Stimulated activated CD8-positive, alpha-beta memory T cell treated with anti-CD3 and anti-CD28 coated beads, Interleukin-2, amount 100 ng/mL, for 48 hours (primary cell): ENCODE results near the gene ITGB1.

ENCODE experiments used
- DNase-seq, 2 donors: peaks; one replicate each; pipeline ENCODE4 v3.0.0-alpha.2; 2020; ENCODE audit warnings: low read depth in 2 of 2

Gene ITGB1

GRCh38 chr10:32955790-32956189, 2.2 kb downstream of the ITGB1 start:
- no peak for DNase-seq

GRCh38 chr10:32955299-32955772, 2.7 kb downstream of the ITGB1 start:
- DNase-seq, result no peak

GRCh38 chr10:32954545-32955298, 3.3 kb downstream of the ITGB1 start:
- DNase-seq, result no peak

GRCh38 chr10:32954080-32954479, 4.0 kb downstream of the ITGB1 start:
- DNase-seq, result no peak

GRCh38 chr10:32953277-32953927, 4.6 kb downstream of the ITGB1 start:
- DNase-seq, result no peak

GRCh38 chr10:32952541-32953276, 5.3 kb downstream of the ITGB1 start:
- DNase-seq, result no peak

- DNase-seq, result no peak
Observed at GRCh38 chr10:32952094-32952493, 5.9 kb downstream of the ITGB1 start.

- no peak for DNase-seq
Observed at GRCh38 chr10:32951111-32951510, 6.9 kb downstream of the ITGB1 start.

GRCh38 chr10:32950591-32951108, 7.4 kb downstream of the ITGB1 start:
- DNase-seq, result no peak

GRCh38 chr10:32949221-32949678, 8.8 kb downstream of the ITGB1 start:
- DNase-seq, result no peak

GRCh38 chr10:32948451-32948850, 9.6 kb downstream of the ITGB1 start:
- DNase-seq, result no peak

GRCh38 chr10:32947586-32947985, 10.4 kb downstream of the ITGB1 start:
- no peak for DNase-seq

- no peak for DNase-seq
Observed at GRCh38 chr10:32946108-32946507, 11.9 kb downstream of the ITGB1 start.

- DNase-seq, result no peak
Observed at GRCh38 chr10:32943854-32944661, 14.0 kb downstream of the ITGB1 start.

- DNase-seq, result no peak
Observed at GRCh38 chr10:32943395-32943794, 14.6 kb downstream of the ITGB1 start.

- no peak for DNase-seq
Observed at GRCh38 chr10:32942081-32942480, 15.9 kb downstream of the ITGB1 start.

- DNase-seq, result no peak
Observed at GRCh38 chr10:32941357-32941756, 16.7 kb downstream of the ITGB1 start.

- no peak for DNase-seq
Observed at GRCh38 chr10:32940321-32941301, 17.4 kb downstream of the ITGB1 start.

GRCh38 chr10:32939296-32940111, 18.5 kb downstream of the ITGB1 start:
- no peak for DNase-seq
